Liver (tissue), 3 donors: Measurements from ENCODE around the gene ADRA2B.

Source experiments
- CTCF ChIP-seq: fragments of 150-350 bp; IDR thresholded peaks from 2 replicates; pipeline ENCODE4 v1.5.1; 2017; ENCODE audit warnings: improper control_type of control experiment, low read depth, low read length; ENCODE audit not compliant: missing input control
- EGR1 ChIP-seq, 2 donors: IDR thresholded peaks; 2 replicates each; pipeline ENCODE4 v1.6.1; 2016 to 2018; ENCODE audit warnings: antibody characterized with exemption in 2 of 2, low read depth in 2 of 2
- GABPA ChIP-seq, 2 donors: IDR thresholded peaks in 1 of 2; conservative IDR thresholded peaks in 1 of 2; 2 replicates each; pipeline ENCODE4 v1.6.1; 2016; ENCODE audit warnings: antibody characterized with exemption in 2 of 2, mild to moderate bottlenecking in 1 of 2, moderate library complexity in 1 of 2
- HNF4A ChIP-seq, 2 donors: conservative IDR thresholded peaks; 2 replicates each; pipeline ENCODE4 v1.6.1; 2016; ENCODE audit warnings: antibody characterized with exemption in 2 of 2, mild to moderate bottlenecking in 2 of 2
- JUND ChIP-seq, 2 donors: IDR thresholded peaks; 2 replicates each; pipeline ENCODE4 v1.6.1; 2016; ENCODE audit warnings: antibody characterized with exemption in 2 of 2
- MAX ChIP-seq: IDR thresholded peaks from 2 replicates; pipeline ENCODE4 v1.6.1; 2016; ENCODE audit warnings: antibody characterized with exemption
- NR2F2 ChIP-seq: IDR thresholded peaks from 2 replicates; pipeline ENCODE4 v1.6.1; 2016; ENCODE audit warnings: antibody characterized with exemption
- RAD21 ChIP-seq, 2 donors: IDR thresholded peaks; 2 replicates each; pipeline ENCODE4 v1.6.1; 2016; ENCODE audit warnings: antibody characterized with exemption in 2 of 2, mild to moderate bottlenecking in 2 of 2
- REST ChIP-seq: IDR thresholded peaks from 2 replicates; pipeline ENCODE4 v1.6.1; 2016; ENCODE audit warnings: antibody characterized with exemption, mild to moderate bottlenecking
- SP1 ChIP-seq: IDR thresholded peaks from 2 replicates; pipeline ENCODE4 v1.6.1; 2018; ENCODE audit warnings: antibody characterized with exemption, mild to moderate bottlenecking
- TAF1 ChIP-seq: conservative IDR thresholded peaks from 2 replicates; pipeline ENCODE4 v1.6.1; 2016; ENCODE audit warnings: antibody characterized with exemption, mild to moderate bottlenecking
- YY1 ChIP-seq: IDR thresholded peaks from 2 replicates; pipeline ENCODE4 v1.6.1; 2016; ENCODE audit warnings: antibody characterized with exemption, mild to moderate bottlenecking
- ZBTB33 ChIP-seq: IDR thresholded peaks from 2 replicates; pipeline ENCODE4 v1.6.1; 2016; ENCODE audit warnings: antibody characterized with exemption
- TF ChIP-seq, protein P1 (sequence below): IDR thresholded peaks from 2 replicates; pipeline ENCODE4 v1.6.1; 2016; ENCODE audit warnings: antibody characterized with exemption
- donor health status: healthy.
- donor health status: healthy.

GRCh38 chr2:96111823-96112500 is 4.4 kb downstream of the ADRA2B start:
- no peak for TF ChIP-seq REST
- TF ChIP-seq HNF4A (conservative IDR thresholded peaks at IDR 0.05): no peak
- no peak for TF ChIP-seq RAD21 (IDR thresholded peaks at IDR 0.05)
- no peak for TF ChIP-seq CTCF
- no peak for TF ChIP-seq TAF1
- TF ChIP-seq NR2F2: no peak
- no peak for TF ChIP-seq GABPA (IDR thresholded peaks at IDR 0.05 in 1 of 2, conservative IDR thresholded peaks at IDR 0.05 in 1 of 2)
- TF ChIP-seq MAX: no peak
- TF ChIP-seq JUND (IDR thresholded peaks at IDR 0.05): no peak
- no peak for TF ChIP-seq YY1
- TF ChIP-seq, protein P1, sequence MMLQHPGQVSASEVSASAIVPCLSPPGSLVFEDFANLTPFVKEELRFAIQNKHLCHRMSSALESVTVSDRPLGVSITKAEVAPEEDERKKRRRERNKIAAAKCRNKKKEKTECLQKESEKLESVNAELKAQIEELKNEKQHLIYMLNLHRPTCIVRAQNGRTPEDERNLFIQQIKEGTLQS: no peak
- no peak for TF ChIP-seq EGR1 (IDR thresholded peaks at IDR 0.05; ENCODE audit: low read depth in 2 of 2)
- no peak for TF ChIP-seq ZBTB33
- no peak for TF ChIP-seq SP1
